Heart left ventricle (tissue), 13 donors: ENCODE data around the gene LARP1.

Experiments
- POLR2A ChIP-seq, 2 donors: fragments of 450-650 bp; IDR thresholded peaks; one replicate each; pipeline ENCODE4 v1.6.1; 2017; ENCODE audit warnings: antibody characterized with exemption in 2 of 2, mild to moderate bottlenecking in 2 of 2, moderate library complexity in 2 of 2
- TF ChIP-seq, protein P1 (sequence below), 12 donors: fragments of 200-600 bp; sonication (generic) in 4 of 12; IDR thresholded peaks; one replicate each; pipeline versions ENCODE4 v1.5.0 to v1.8.0; 2018 to 2022; ENCODE audit warnings: antibody characterized with exemption in 12 of 12, mild to moderate bottlenecking in 5 of 12
- donor health status: ischemic (EF 13 %, LVEDD 7.1; RV severe dilation, severe dysfunction).
- donor health status: DM: no; HTN: yes; CAD: no.
- donor health status: DM: no; HTN: no; CAD: no.
- donor health status: ischemic (EF 25% LVEDD 6.9; RV normal size, moderate dysfunction).
- donor health status: ischemic (EF 25% LVEDD 5.7; RV mildly dilated, moderate dysfunction).
- donor health status: ischemic (EF 35%, LVEDD 5.7; RV mildly dilated, moderate dysfunction).
- donor health status: nonischemic (EF 11% LVEDD 7.7; RV severe dilation, severe dysfunction).
- donor health status: DM: yes; HTN: yes; CAD: no.
- donor health status: PGD.
- donor health status: ischemic (EF 29% LVEDD 5.4; RV normal size, mild dysfunction).
- donor health status: nonischemic (EF 23%, LVEDD 6.1; RV moderate dilation, normal function).

DNA sequence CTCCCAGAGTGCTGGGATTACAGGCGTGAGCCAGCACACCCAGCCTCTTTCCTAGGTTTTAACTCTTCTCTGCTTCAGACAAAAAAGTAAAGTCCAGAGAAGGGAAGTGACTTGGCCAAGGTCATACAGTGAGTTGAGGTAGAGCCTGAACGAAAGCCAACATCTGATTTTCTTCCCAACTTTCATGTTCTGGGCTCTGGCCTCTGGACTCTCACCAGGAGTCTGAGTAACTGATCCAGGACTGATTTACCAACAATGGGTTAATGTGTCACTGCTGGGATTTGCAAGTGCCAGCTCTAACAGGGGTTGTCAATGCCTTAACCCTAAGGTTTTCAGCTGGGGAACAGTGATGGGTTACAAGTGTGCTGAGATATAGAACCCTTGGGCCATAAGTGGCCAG is 32.2 kb upstream of the LARP1 start:
- TF ChIP-seq, protein P1, sequence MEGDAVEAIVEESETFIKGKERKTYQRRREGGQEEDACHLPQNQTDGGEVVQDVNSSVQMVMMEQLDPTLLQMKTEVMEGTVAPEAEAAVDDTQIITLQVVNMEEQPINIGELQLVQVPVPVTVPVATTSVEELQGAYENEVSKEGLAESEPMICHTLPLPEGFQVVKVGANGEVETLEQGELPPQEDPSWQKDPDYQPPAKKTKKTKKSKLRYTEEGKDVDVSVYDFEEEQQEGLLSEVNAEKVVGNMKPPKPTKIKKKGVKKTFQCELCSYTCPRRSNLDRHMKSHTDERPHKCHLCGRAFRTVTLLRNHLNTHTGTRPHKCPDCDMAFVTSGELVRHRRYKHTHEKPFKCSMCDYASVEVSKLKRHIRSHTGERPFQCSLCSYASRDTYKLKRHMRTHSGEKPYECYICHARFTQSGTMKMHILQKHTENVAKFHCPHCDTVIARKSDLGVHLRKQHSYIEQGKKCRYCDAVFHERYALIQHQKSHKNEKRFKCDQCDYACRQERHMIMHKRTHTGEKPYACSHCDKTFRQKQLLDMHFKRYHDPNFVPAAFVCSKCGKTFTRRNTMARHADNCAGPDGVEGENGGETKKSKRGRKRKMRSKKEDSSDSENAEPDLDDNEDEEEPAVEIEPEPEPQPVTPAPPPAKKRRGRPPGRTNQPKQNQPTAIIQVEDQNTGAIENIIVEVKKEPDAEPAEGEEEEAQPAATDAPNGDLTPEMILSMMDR (IDR thresholded peaks at IDR 0.05), result no peak
- TF ChIP-seq POLR2A (IDR thresholded peaks at IDR 0.05), result no peak
